HG02970 (cell line): Measurements from ENCODE around the gene CRKL.

ENCODE experiments used
- ATAC-seq: cut with Tn5 transposase; IDR thresholded peaks from one replicate; pipeline ENCODE4 v1.9.1; 2021; ENCODE audit warnings: mild to moderate bottlenecking, moderate library complexity, moderate number of reproducible peaks; ENCODE audit not compliant: unreplicated experiment, low FRiP score

The CRKL gene

DNA sequence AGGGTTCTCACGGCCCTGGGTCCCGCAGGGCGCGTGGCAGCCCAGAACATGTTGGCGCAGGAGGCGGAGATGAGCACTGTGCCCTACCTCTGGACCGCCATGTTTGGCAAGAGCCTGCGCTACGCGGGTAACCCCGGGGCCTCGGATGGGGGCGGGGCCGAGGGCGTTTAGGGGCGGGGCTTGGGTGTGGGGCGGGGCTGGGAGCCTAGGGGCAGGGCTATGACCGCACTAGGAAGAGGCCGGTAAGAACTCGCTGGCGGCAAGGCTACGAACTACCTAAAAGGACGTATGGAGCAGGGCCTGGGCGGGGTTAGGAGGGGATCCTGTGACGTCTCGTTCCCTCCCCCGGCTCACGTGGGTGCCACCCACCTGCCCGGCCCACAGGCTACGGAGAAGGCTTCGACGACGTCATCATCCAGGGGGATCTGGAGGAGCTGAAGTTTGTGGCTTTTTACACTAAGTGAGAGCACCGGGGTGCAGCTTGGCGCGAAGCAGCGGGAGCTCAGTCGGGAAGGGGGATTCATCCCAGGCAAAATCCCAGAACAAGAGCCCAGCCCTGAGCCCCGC, 62.1 kb downstream of the CRKL start:
- ATAC-seq = no peak

GRCh38 chr22:20979940-20980453, 62.8 kb downstream of the CRKL start:
- no peak for ATAC-seq

GRCh38 chr22:20980523-20980922, 63.3 kb downstream of the CRKL start:
- ATAC-seq = no peak

DNA sequence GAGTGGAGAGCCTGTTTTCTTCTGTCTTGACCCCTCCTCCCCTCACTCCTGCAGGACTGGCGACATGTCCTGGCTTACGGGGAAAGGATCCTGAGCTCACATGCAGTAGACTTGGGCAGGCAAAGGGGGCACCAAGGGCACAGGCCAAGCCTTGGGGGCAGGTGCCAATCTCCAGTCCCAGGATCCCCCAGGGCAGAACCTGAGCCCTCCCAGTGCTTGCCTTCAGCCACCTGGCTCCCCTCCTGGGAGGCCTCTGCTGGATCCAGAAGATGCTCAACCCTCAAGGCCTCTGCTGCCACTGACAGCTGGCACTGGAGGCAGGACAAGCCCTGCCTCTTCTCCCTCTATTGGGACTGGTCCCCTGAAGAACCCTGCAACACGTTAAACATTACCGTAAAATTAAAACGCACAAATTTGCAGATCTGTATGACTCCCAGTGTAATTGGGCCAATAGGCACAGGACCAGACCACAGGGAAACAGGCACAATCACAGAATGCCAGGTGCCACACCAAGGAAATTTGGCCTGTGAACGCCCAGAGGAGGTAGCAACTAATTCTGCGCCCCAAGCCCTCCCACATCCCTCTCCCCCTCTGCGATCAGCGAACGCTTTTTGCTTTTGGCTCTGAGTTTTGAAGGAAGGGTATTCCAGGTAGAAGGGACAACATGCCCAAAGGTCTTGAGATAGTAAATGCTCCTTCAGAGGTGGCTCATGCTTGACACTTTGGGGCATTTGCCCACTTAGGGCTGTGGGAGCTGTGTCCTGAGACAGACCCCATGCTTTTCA, 63.9 kb downstream of the CRKL start:
- ATAC-seq = no peak

- ATAC-seq = peak; percentile 70
These were observed 64.8 kb downstream of the CRKL start, which contains the start of gene LZTR1 for GRCh38 chr22:20981787-20982562. LZTR1 (plus strand) TSS chr22:20982297; CDS start chr22:20982372, 75 bp downstream.

DNA sequence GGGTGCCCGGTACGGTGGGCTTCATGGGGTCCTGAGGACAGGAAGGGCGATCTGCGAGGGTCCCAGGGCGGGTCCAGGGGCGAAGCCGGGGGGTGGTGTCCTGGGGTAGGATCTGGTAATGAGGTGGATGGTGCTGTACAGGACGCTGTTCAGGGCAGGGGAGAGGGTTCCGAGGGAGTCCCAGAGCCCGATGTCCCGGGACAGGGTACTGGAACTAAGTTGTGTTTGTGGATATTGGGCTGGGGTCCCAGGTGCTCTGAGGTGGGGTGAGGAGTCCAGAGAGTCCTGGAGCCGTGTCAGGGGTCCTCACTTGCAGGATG, 65.3 kb downstream of the CRKL start:
- peak; percentile 5 for ATAC-seq

DNA sequence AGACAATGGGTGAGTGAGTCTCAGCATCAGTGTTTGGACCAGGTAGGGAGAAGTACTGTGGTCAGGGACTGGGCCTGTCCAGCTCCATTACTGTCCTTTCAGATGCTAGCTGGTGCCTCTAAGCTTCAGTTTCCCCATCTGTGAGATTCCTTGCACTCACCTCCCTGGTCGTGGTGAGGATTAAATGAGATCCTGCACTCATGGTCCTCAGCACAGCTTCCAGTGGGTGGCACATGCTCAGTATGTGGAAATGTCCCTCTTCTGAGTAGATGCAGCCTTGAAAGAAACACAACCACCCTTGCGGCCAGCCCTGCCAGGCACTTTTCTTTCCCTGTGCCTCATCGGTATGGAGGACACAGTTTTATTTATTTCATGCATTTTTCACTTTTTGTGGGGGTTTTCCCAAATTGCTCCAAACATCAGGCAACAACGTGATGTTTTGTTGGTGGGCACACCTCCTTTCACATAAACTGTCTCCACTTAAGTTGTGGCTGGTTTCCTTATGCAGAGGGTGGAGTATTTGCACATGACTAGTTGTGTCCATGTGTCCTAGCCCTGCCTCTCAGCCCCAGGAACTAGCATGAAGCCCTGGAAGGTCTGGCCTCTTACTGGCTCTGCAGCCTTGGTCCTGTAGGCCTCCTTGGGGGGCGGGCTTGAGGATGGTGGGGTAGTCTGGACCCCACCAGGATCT, 66.0 kb downstream of the CRKL start:
- ATAC-seq = no peak

- ATAC-seq = no peak
These were observed 68.5 kb downstream of the CRKL start for GRCh38 chr22:20985720-20986119.

GRCh38 chr22:20986365-20986764, 69.2 kb downstream of the CRKL start:
- ATAC-seq = no peak

- ATAC-seq = no peak
These were observed 70.2 kb downstream of the CRKL start for GRCh38 chr22:20987375-20987774.

GRCh38 chr22:20988573-20989322, 71.5 kb downstream of the CRKL start:
- ATAC-seq = no peak

DNA sequence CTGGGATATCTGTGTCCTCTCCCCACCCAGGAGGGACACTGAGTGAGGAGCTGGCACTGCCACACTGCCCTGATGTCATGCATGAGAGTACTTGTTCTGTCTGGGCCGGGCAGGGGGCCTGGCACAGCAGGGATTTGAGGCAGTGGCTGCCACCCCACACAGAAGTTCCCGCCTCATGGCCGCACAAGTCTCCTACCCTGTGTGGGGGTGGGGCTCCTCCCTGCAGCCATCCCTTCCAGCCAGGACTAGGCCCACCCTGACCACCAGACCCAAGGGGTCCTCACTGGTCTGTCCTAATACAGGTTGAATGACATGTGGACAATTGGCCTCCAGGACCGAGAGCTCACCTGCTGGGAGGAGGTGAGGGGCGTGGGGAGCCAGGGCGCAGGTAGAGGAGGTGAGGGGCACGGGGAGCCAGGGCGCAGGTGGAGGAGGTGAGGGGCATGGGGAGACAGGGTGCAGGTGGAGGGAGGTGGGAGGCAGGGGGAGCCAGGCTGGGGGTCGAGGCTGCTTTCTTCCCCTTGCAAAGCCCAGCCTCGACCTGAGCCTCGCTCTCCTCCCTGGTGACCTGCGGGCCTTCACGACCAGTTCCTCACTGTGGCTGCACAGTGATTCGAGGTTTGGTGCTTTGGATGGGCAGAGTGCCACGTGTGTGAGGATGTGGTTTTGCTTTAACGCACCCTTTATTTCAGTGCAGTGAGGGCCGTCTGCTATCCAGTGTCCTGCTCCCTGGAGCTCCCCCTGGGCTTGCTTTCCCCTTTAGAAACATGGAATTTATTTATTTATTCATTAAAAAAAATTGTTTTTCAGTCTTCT, 72.3 kb downstream of the CRKL start:
- ATAC-seq = no peak

DNA sequence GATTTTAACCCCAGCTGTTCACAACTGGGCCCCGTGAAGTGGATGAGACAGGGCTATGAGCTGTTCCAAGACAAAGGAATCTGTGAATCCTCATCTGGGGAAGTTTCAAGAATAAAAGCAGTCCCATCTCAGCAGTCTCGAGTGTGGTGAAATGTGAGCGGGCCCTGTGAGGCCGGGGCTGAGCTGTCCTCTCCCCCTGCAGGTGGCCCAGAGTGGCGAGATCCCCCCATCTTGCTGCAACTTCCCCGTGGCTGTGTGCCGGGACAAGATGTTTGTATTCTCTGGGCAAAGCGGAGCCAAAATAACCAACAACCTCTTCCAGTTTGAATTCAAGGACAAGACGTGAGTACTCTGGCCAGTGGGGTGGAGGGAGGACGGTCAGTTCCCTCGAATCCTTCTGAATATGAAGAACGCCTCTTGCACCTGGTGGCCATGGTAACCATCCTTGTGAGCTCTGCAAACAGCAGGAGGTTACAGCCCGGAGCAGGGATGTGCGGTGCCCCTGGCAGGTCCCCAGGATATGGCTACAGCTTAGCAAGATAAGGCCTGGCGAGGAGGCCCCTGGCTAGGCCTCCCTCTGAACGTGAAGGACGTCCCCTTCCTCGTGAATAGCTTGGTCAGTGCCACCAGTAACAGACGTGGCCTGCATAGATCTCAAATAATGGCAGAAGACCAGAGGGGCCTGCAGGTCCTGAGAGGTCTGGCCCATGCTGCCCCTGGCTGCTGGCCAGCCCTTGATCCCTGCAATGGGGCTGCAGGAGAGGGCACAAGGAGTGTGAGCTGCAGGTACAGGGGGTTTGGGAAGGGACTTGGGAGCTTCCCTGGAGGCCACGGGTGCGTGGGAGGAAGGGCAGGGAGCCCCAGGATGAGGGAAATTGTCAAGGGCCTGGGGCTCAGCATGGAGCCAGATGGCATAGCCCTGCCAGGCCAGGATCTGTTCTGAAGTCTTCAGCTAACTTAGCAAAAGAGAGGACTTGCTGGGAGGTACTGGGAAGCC, 73.3 kb downstream of the CRKL start:
- no peak for ATAC-seq

- no peak for ATAC-seq
These were observed 74.2 kb downstream of the CRKL start for GRCh38 chr22:20991252-20992055.

- ATAC-seq = no peak
These were observed 74.8 kb downstream of the CRKL start for GRCh38 chr22:20992056-20992442.

DNA sequence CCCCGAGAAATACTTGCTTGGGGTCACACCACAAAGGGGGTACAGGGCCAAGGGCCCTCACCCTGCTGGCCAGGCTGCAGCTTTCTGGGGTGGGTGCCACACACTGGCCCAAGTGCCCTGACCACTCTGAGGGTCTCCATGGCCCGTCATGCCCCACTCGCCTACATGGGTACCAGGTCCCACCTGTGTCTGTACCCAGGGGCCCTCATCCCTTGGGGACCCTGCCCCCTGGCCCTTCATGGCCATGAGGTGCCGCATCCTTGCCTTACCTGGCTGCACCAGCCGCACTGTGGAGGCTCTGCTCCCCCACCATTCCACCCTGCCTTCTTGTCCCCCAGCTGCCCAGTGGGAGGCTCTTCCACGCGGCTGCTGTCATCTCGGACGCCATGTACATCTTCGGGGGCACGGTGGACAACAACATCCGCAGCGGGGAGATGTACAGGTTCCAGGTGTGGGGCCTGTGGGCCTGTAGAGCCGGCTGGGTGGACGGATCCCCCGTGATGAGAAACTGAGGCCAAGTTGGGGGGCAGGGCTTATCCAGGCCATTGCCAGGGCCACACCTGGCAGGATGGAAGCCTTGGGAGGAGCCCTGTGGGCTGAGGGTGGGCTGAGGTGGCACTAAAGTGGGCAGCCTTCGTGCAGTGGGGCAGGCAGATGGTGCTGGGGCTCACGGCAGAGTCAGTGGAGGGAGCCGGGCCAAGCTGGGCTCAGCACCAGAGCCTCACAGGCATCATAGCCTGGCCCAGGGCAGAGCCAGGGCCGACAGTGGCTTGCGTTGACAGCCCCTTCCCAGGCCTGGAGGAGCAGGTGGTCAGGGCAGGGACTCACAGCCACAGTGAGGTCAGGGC, 75.5 kb downstream of the CRKL start:
- ATAC-seq = no peak
